ENCODE data around the gene GPN2. TPM values are rescaled to one million over a fixed set of nuclear protein-coding genes. Genes with fewer than 3 reads are reported as not detected.

The GPN2 gene
- 10 to 100 TPM; 29.1 to 41.9 TPM for total RNA-seq
- 55.3 to 76.6 reads per million in 2 donors for total RNA-seq

DNA sequence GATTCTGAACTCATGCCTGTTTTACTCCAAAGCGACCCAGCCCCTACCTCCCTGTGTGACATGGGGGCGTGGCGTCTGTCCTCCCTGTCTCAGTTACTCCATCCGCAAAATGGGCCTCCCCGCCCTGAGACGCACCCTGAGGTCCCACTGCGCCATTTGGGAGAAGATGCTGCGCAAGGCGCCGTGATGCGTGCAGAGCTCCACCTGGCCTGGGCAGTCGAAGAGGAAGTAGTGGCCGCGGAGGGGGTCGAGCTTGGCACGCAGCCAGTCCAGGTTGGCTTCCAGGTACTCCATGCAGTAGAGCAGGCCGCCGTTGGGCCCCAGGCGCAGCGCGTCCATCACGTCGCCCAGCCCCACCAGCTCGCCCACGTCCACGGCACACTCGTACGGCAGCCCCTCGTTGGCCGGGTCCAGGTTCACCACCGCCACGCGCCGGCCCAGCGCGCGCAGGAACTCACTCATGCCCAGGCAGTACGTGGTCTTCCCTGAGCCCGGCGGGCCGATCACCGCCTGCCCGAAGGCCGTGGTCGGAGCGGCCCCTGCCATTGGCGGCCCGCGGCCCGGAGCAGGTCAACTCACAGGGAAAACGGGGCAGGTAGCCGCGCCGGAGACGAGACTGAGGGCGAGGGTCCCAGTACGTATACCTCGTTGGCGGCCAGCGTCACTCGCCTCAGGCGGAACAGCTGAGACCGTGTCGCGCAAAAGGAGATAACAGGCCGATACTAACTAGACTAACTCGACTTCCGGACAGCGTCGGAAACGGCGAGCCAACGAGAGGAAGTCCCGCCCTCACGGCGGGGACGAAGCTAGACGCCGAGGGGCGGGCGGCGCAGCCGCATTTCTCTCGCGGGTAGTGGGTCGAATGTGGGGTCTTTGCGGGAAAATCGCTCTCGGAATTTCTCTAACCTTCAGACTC, at the start of gene GPN2:
GPN2 (minus strand) TSS at position 733 of the 916 bp plus-strand sequence; CDS start at position 546, 187 bp downstream.
- Mint-ChIP-seq H3K36me3 (ENCODE audit: low read depth) (peaks cover 12% of the 10 kb centered on the region), H3K27me3 (no peaks in the 10 kb centered on the region), H3K4me1 (peaks cover 23% of the 10 kb centered on the region), H3K4me3 (peak within 1 kb of the TSS; percentile 98), H3K27ac (peak within 1 kb of the TSS; percentile 94)
- H3K9me3 ChIP-seq (ENCODE audit: control insufficient read depth, low read length, poor library complexity, severe bottlenecking), result no peaks in the 10 kb centered on the region
- peak; percentile 55 to 68 (median 66) for DNase-seq
- ATAC-seq, result peak; percentile 93

- Mint-ChIP-seq H3K27ac (no peak overlapping the region), H3K27me3 (no peaks in the 10 kb centered on the region), H3K36me3 (ENCODE audit: low read depth) (peaks cover 2% of the 10 kb centered on the region), H3K4me1 (peaks cover 9% of the 10 kb centered on the region), H3K4me3 (no peak overlapping the region)
- DNase-seq (no peak), ATAC-seq (no peak)
- H3K9me3 ChIP-seq (ENCODE audit: control insufficient read depth, low read length, poor library complexity, severe bottlenecking), result no peaks in the 10 kb centered on the region
Observed at GRCh38 chr1:26938659-26939025, 48.6 kb upstream of the GPN2 start.

DNA sequence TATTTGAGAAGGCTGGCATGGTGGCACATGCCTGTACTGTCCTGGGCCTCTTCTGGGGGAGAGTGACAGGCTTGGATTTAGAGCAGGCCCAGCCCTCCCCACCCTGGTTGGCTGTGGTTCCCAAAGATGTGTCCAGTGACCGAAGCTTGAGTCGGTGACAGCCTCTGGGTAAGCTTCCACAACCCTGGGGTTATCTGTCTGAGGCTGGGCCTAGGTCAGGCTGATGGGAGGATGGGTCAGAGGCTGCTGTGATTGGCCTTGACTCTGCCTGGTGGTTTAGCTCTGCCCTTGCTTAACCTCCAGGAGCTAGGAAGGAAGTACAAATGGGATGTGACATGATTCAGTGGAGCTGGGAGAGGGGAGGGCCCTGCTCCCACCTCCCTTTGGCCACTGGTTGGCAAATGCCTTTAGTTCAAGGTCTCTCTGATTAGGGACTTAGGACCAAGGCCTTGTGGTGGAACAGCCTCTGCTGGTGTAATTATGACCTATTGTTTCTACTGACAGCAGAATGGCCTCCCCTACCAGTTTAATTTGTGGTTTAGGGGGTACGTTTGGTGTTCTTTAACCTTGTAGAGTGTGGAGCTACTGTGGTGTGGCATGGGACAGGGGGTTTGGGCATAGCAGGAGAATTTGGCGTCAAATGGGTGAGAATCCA, 48.0 kb upstream of the GPN2 start:
- no peaks in the 10 kb centered on the region for H3K27me3 Mint-ChIP-seq
- H3K27ac Mint-ChIP-seq, result peak overlapping the region; percentile 56
- ATAC-seq, result no peak
- H3K4me3 Mint-ChIP-seq, result no peak overlapping the region
- H3K36me3 Mint-ChIP-seq (ENCODE audit: low read depth), result peaks cover 2% of the 10 kb centered on the region
- peaks cover 10% of the 10 kb centered on the region for H3K4me1 Mint-ChIP-seq
- DNase-seq, result no peak
- H3K9me3 ChIP-seq (ENCODE audit: control insufficient read depth, low read length, poor library complexity, severe bottlenecking), result no peaks in the 10 kb centered on the region

GRCh38 chr1:26936823-26937222, 46.7 kb upstream of the GPN2 start:
- Mint-ChIP-seq H3K4me3 (no peak overlapping the region), H3K27ac (no peak overlapping the region), H3K4me1 (peaks cover 12% of the 10 kb centered on the region), H3K36me3 (ENCODE audit: low read depth) (no peaks in the 10 kb centered on the region), H3K27me3 (no peaks in the 10 kb centered on the region)
- no peak for ATAC-seq
- H3K9me3 ChIP-seq (ENCODE audit: control insufficient read depth, low read length, poor library complexity, severe bottlenecking), result no peaks in the 10 kb centered on the region
- no peak for DNase-seq

DNA sequence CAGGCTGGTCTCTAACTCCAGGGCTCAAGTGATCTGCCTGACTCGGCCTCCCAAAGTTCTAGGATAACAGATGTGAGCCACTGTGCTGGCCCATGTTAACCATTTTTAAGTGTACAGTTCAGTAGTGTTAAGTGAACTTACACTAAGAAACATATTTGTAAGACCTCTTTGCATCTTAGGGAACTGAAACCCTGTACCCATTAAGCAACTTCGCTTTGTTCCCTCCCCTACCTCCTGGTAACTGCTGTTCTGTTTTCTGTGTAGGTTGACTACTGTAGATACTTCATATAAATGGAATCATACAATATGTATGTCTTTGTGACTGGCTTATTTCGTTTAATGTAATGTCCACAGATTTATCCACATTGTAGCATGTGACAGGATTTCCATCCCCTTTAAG, 42.4 kb upstream of the GPN2 start:
- DNase-seq (no peak), ATAC-seq (peak; percentile 46)
- no peaks in the 10 kb centered on the region for H3K9me3 ChIP-seq (ENCODE audit: control insufficient read depth, low read length, poor library complexity, severe bottlenecking)
- H3K36me3 Mint-ChIP-seq (ENCODE audit: low read depth), result no peaks in the 10 kb centered on the region
- no peak overlapping the region for H3K4me3 Mint-ChIP-seq
- no peaks in the 10 kb centered on the region for H3K27me3 Mint-ChIP-seq
- peaks cover 7% of the 10 kb centered on the region for H3K4me1 Mint-ChIP-seq
- no peak overlapping the region for H3K27ac Mint-ChIP-seq

DNA sequence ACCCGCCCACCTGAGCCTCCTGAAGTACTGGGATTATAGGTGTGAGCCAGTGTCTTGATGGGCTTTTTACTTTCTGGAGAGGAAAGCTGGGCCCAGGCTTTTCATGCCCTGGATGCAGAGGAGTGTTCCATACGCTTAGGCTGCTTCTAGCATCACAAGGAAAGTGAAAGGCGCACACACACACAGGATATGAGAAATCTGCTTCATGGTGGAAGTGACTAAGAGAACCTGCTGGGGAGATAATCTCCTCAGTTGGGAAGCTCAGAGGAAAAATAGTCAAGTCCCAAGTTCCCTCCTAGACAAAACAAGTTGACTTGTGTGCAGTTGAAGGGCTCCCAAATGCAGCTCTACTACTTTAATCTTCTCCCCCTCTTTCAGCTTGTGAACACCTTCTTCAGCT, 33.6 kb upstream of the GPN2 start:
- H3K36me3 Mint-ChIP-seq (ENCODE audit: low read depth), result peaks cover 2% of the 10 kb centered on the region
- no peaks in the 10 kb centered on the region for H3K9me3 ChIP-seq (ENCODE audit: control insufficient read depth, low read length, poor library complexity, severe bottlenecking)
- no peak for ATAC-seq
- peak overlapping the region; percentile 93 for H3K27ac Mint-ChIP-seq
- H3K27me3 Mint-ChIP-seq, result no peaks in the 10 kb centered on the region
- no peak overlapping the region for H3K4me3 Mint-ChIP-seq
- peaks cover 31% of the 10 kb centered on the region for H3K4me1 Mint-ChIP-seq
- DNase-seq, result no peak

- peak overlapping the region; percentile 93 for H3K27ac Mint-ChIP-seq
- peaks cover 2% of the 10 kb centered on the region for H3K36me3 Mint-ChIP-seq (ENCODE audit: low read depth)
- H3K4me1 Mint-ChIP-seq, result peaks cover 31% of the 10 kb centered on the region
- ATAC-seq, result no peak
- no peaks in the 10 kb centered on the region for H3K9me3 ChIP-seq (ENCODE audit: control insufficient read depth, low read length, poor library complexity, severe bottlenecking)
- H3K4me3 Mint-ChIP-seq, result peak overlapping the region; percentile 98
- no peaks in the 10 kb centered on the region for H3K27me3 Mint-ChIP-seq
- no peak for DNase-seq
Observed at GRCh38 chr1:26922901-26923300, 32.8 kb upstream of the GPN2 start.

DNA sequence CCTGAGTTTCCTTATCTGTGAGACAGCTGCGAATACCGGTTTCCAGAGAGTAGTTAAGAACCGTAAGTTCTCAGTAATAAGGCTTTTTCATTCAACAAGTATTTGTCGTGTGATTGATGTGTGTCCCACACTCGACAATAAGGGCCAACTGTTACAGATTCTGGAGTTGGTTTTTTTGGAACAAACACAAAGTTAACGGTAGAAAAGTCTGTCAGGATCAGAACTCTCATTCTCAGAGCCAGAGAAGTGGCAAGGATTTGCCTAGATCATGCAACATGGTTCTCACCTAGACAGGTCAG, 32.3 kb upstream of the GPN2 start:
- H3K36me3 Mint-ChIP-seq (ENCODE audit: low read depth), result peaks cover 2% of the 10 kb centered on the region
- ATAC-seq (no peak), DNase-seq (no peak)
- peak overlapping the region; percentile 98 for H3K4me3 Mint-ChIP-seq
- H3K27ac Mint-ChIP-seq, result peak overlapping the region; percentile 93
- H3K9me3 ChIP-seq (ENCODE audit: control insufficient read depth, low read length, poor library complexity, severe bottlenecking), result no peaks in the 10 kb centered on the region
- no peaks in the 10 kb centered on the region for H3K27me3 Mint-ChIP-seq
- H3K4me1 Mint-ChIP-seq, result peaks cover 31% of the 10 kb centered on the region

DNA sequence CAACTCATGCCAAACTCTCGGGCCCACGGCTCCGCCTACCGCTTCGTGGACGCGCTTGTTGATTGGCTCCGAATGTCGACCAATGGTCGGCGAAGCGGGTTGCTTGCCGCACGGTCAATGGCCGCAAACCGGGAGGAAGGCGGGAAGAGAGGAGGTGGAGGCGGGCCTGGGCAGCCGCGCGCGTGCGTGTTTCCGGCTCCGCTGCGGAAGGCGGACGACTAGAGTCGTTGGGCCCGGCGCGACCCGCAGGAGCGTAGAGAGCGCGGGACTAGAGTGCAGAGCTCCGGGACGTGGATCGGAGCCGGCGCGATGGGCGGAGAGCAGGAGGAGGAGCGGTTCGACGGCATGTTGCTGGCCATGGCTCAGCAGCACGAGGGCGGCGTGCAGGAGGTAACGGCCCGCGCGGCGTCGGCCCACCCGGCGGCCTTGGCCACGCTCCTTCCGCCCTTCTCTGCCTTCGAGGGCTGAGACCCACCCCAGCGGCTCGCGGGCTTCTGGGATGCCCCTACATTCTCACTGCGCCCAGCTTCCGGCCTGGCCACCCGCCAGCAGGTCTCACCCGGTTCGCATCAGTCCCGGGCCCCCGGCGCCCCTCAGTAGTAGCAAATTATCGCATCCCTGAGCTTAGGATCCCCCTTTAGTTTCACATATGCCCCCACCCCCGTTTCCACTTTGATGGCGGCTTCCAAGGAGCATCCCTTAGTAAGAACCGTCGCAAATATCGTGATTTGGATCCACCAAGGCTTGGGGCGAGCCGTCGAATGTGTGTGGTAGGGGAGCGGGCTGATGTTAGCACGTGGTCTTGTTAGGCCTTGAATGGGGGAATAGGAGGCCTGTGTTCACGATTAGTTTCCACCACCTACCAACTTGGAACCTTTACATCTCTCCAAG, 31.7 kb upstream of the GPN2 start, which contains the start of gene NUDC:
NUDC (plus strand) TSS at position 204 of the 891 bp plus-strand sequence; CDS start at position 310, 106 bp downstream.
- H3K9me3 ChIP-seq (ENCODE audit: control insufficient read depth, low read length, poor library complexity, severe bottlenecking), result no peaks in the 10 kb centered on the region
- DNase-seq (peak; percentile 90 to 92 (median 92)), ATAC-seq (peak; percentile 95)
- H3K36me3 Mint-ChIP-seq (ENCODE audit: low read depth), result no peaks in the 10 kb centered on the region
- H3K4me1 Mint-ChIP-seq, result peaks cover 31% of the 10 kb centered on the region
- H3K4me3 Mint-ChIP-seq, result peak within 1 kb of the TSS; percentile 98
- no peaks in the 10 kb centered on the region for H3K27me3 Mint-ChIP-seq
- peak within 1 kb of the TSS; percentile 93 for H3K27ac Mint-ChIP-seq

DNA sequence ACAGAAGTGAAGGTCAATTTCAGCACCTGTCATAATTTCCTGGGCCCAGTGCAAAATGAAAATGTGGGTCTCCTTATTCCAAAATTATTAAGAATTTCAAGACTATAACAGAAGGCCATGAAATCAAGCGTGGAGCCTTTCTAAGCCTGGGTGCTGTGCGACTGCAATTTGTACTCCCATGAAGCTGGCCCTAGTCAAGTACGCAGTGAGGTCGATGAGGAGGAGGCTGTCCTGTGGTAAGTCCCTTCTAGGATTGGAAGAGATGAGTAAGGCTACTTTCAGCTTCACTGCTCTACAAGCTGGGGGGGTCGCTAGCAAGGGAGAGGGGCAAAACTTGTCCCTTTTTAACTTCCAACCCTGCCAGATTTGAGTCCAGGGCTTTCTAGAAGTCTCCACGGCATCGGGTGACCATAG, 31.1 kb upstream of the GPN2 start:
- ATAC-seq, result peak; percentile 62
- H3K27ac Mint-ChIP-seq, result peak overlapping the region; percentile 93
- H3K36me3 Mint-ChIP-seq (ENCODE audit: low read depth), result no peaks in the 10 kb centered on the region
- peaks cover 31% of the 10 kb centered on the region for H3K4me1 Mint-ChIP-seq
- no peak for DNase-seq
- no peaks in the 10 kb centered on the region for H3K9me3 ChIP-seq (ENCODE audit: control insufficient read depth, low read length, poor library complexity, severe bottlenecking)
- H3K27me3 Mint-ChIP-seq, result no peaks in the 10 kb centered on the region
- peak overlapping the region; percentile 98 for H3K4me3 Mint-ChIP-seq

DNA sequence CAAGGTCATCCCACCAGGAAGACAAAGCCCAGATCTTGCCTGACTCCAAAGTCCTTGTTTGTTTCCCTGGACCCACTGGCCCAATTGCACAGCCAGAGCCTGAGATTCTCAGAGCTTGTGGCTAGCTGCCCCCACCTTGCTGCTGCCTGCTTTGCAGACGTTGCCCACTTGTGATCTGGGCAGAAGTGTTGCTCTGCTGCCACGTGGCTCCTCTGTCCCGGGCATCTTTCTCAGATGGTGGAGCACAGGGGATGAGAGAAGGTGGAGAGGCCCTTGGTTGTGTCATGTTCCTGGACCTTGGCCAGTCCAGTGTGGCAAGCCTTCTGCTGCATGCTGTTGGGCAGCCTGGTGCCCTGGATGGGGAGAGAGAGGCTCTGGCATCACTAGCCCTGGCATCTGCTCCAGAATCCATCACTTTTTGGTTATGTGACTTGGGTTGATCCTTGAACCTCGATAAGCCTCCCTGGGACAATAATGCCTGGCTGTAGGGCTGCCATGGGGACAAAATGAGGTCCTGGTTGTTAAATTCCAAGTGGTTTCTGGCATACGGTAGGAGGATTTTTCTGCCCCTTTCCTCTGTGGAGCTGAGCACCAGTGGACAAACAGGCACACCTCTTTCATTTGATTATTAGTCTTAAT, 25.2 kb upstream of the GPN2 start:
- H3K4me3 Mint-ChIP-seq, result no peak overlapping the region
- peaks cover 2% of the 10 kb centered on the region for H3K27me3 Mint-ChIP-seq
- peaks cover 3% of the 10 kb centered on the region for H3K4me1 Mint-ChIP-seq
- ATAC-seq, result no peak
- DNase-seq, result no peak
- no peaks in the 10 kb centered on the region for H3K36me3 Mint-ChIP-seq (ENCODE audit: low read depth)
- H3K9me3 ChIP-seq (ENCODE audit: control insufficient read depth, low read length, poor library complexity, severe bottlenecking), result no peaks in the 10 kb centered on the region
- H3K27ac Mint-ChIP-seq, result no peak overlapping the region

- no peak within 1 kb of the TSS for H3K27ac Mint-ChIP-seq
- no peaks in the 10 kb centered on the region for H3K4me1 Mint-ChIP-seq
- no peaks in the 10 kb centered on the region for H3K9me3 ChIP-seq (ENCODE audit: control insufficient read depth, low read length, poor library complexity, severe bottlenecking)
- H3K27me3 Mint-ChIP-seq, result peaks cover 14% of the 10 kb centered on the region
- ATAC-seq, result no peak
- H3K36me3 Mint-ChIP-seq (ENCODE audit: low read depth), result peaks cover 6% of the 10 kb centered on the region
- no peak within 1 kb of the TSS for H3K4me3 Mint-ChIP-seq
- DNase-seq, result no peak
Observed at GRCh38 chr1:26913754-26914619, 23.9 kb upstream of the GPN2 start, which contains the start of gene NR0B2. NR0B2 (minus strand) TSS chr1:26913975; CDS start chr1:26913940, 35 bp downstream.
